Endothelial cell of umbilical vein (primary cell): ENCODE data around the gene PARN. TPM values are rescaled to one million over a fixed set of nuclear protein-coding genes. Genes with fewer than 3 reads are reported as not detected.

Experiments used
- BruUV-seq: library from RNA; stranded (reverse); fragments of 400-500 nt; replicated peaks from 2 replicates; lab custom pipeline; 2021; lab: Mats Ljungman, UMichigan
- CTCF ChIA-PET: fragments of 300-600, 350-600 bp; sonication (Branson Sonifier 250); formaldehyde crosslinking; loops from one replicate; lab custom pipeline; 2021; ENCODE audit warnings: antibody characterized with exemption, inconsistent platforms; lab: Charles Lee
- POLR2A ChIA-PET: fragments of 300-600, 350-600 bp; sonication (Branson Sonifier 250); formaldehyde crosslinking; loops from one replicate; lab custom pipeline; 2021; ENCODE audit warnings: antibody characterized with exemption, inconsistent platforms; lab: Charles Lee
- DNase-seq: peaks from one replicate; pipeline ENCODE4 v3.0.0-alpha.2; 2011; ENCODE audit warnings: low read depth, low spot score
- FAIRE-seq: peaks from 2 replicates; lab custom pipeline; 2011; peaks lifted over from hg19 to GRCh38; lab: Jason Lieb, UNC
- H2AFZ ChIP-seq: 2 replicates; pipeline ENCODE4 v1.6.0; 2012; ENCODE audit warnings: low read depth, low read length, control low read depth, inconsistent platforms
- H3K27ac ChIP-seq: 2 replicates; pipeline ENCODE4 v1.5.1; 2011; ENCODE audit warnings: low read depth, mild to moderate bottlenecking, control low read depth, low read length, moderate library complexity; ENCODE audit not compliant: insufficient read depth
- H3K27me3 ChIP-seq, 2 experiments: 2 replicates each; pipeline versions ENCODE4 v1.6.0 to v1.6.1; 2011; ENCODE audit warnings: low read length in 2 of 2, mixed read lengths in 1 of 2; ENCODE audit not compliant: control insufficient read depth in 2 of 2, insufficient read depth in 2 of 2
- H3K36me3 ChIP-seq, 2 experiments: 2 replicates in 1 of 2; 3 replicates in 1 of 2; pipeline ENCODE4 v1.5.1; 2011; ENCODE audit warnings: low read length in 2 of 2, mild to moderate bottlenecking in 1 of 2, moderate library complexity in 1 of 2; ENCODE audit not compliant: control insufficient read depth in 2 of 2, insufficient read depth in 2 of 2; ENCODE audit errors: extremely low read depth in 1 of 2
- H3K4me1 ChIP-seq: 3 replicates; pipeline ENCODE4 v1.5.1; 2011; ENCODE audit warnings: mild to moderate bottlenecking, low read length; ENCODE audit not compliant: control insufficient read depth, insufficient read depth; ENCODE audit errors: extremely low read depth
- H3K4me2 ChIP-seq: 2 replicates; pipeline ENCODE4 v1.6.1; 2011; ENCODE audit warnings: low read length, control low read depth, mixed read lengths; ENCODE audit not compliant: insufficient read depth
- H3K4me3 ChIP-seq, 3 experiments: fragments of 200-600 bp in 1 of 3; sonication (generic), shearing (Covaris generic) in 1 of 3; replicated peaks in 1 of 3; 2 replicates each; pipeline ENCODE4 v1.5.1; 2011 to 2016; ENCODE audit warnings: control low read depth in 3 of 3, low read length in 3 of 3, mild to moderate bottlenecking in 2 of 3, inconsistent platforms in 1 of 3, low read depth in 1 of 3, moderate library complexity in 1 of 3; ENCODE audit not compliant: insufficient read depth in 1 of 3
- H3K79me2 ChIP-seq: 2 replicates; pipeline ENCODE4 v1.6.0; 2012; ENCODE audit warnings: low read length, inconsistent platforms; ENCODE audit not compliant: control insufficient read depth, insufficient read depth
- H3K9ac ChIP-seq: replicated peaks from 2 replicates; pipeline ENCODE3; 2011; ENCODE audit warnings: low read length, control low read depth; ENCODE audit not compliant: insufficient read depth; ENCODE audit errors: extremely low read depth
- H3K9me1 ChIP-seq: replicated peaks from 3 replicates; pipeline ENCODE4 v1.6.0; 2011; ENCODE audit warnings: mild to moderate bottlenecking, low read length; ENCODE audit not compliant: control insufficient read depth, insufficient read depth; ENCODE audit errors: extremely low read depth
- H3K9me3 ChIP-seq: replicated peaks from 2 replicates; pipeline ENCODE4 v1.5.1; 2012; ENCODE audit warnings: low read length, inconsistent platforms; ENCODE audit not compliant: control insufficient read depth, insufficient read depth
- H4K20me1 ChIP-seq: replicated peaks from 2 replicates; pipeline ENCODE3; 2011; ENCODE audit warnings: mild to moderate bottlenecking, low read length; ENCODE audit not compliant: control insufficient read depth, insufficient read depth; ENCODE audit errors: extremely low read depth
- CTCF ChIP-seq, 2 donors: IDR thresholded peaks; 1 replicate in 1 of 2; 2 replicates in 1 of 2; pipeline ENCODE4 v1.5.1; 2011; ENCODE audit warnings: low read length in 2 of 2, mild to moderate bottlenecking in 2 of 2, moderate library complexity in 2 of 2, control low read depth in 1 of 2, inconsistent platforms in 1 of 2, low read depth in 1 of 2; ENCODE audit not compliant: insufficient read depth in 1 of 2; ENCODE audit errors: extremely low read depth in 1 of 2
- EZH2 ChIP-seq: IDR thresholded peaks from 2 replicates; pipeline ENCODE4 v1.6.1; 2012; ENCODE audit warnings: borderline replicate concordance, low read depth, mild to moderate bottlenecking, moderate library complexity, low read length, inconsistent platforms; ENCODE audit not compliant: severe bottlenecking
- FOS ChIP-seq: IDR thresholded peaks from 2 replicates; pipeline ENCODE4 v1.6.1; 2011; ENCODE audit warnings: mild to moderate bottlenecking, low read length, moderate library complexity, borderline replicate concordance; ENCODE audit not compliant: insufficient read depth
- GATA2 ChIP-seq: IDR thresholded peaks from 2 replicates; pipeline ENCODE4 v1.7.0; 2011; ENCODE audit warnings: low read depth, mild to moderate bottlenecking, moderate library complexity, mixed read lengths, low read length; ENCODE audit not compliant: insufficient read length, insufficient read depth
- JUN ChIP-seq: IDR thresholded peaks from 2 replicates; pipeline ENCODE4 v1.6.1; 2011; ENCODE audit warnings: borderline replicate concordance, low read depth; ENCODE audit not compliant: insufficient read length, insufficient read depth
- MAX ChIP-seq: IDR thresholded peaks from 2 replicates; pipeline ENCODE4 v1.6.1; 2011; ENCODE audit not compliant: insufficient read depth, insufficient read length
- MYC ChIP-seq: IDR thresholded peaks from one replicate; pipeline ENCODE4 v1.6.1; 2011; ENCODE audit warnings: mild to moderate bottlenecking, low read depth, low read length
- POLR2A ChIP-seq: IDR thresholded peaks from 2 replicates; pipeline ENCODE4 v1.6.1; 2012; ENCODE audit warnings: low read depth, mild to moderate bottlenecking, control low read depth, low read length
- POLR2AphosphoS5 ChIP-seq: IDR thresholded peaks from 2 replicates; pipeline ENCODE4 v1.6.1; 2012; ENCODE audit warnings: low read depth, mild to moderate bottlenecking, control low read depth, low read length, moderate library complexity; ENCODE audit not compliant: insufficient read depth
- dilution Hi-C: fragments of 300-500 bp; cut with MboI; formaldehyde crosslinking; loops from one replicate; pipeline ENCODE4 v1.15.0; 2019; ENCODE audit warnings: low sequenced_read_pairs; ENCODE audit not compliant: extremely low pct_ligation_motif_present
- intact Hi-C: fragments of 100-400 bp; cut with micrococcal nuclease; formaldehyde crosslinking; loops from one replicate; pipeline ENCODE4 v1.10.0; 2022
- polyA plus RNA-seq, 4 experiments: library from polyadenylated mRNA; depleted of rRNA in 3 of 4; stranded (reverse) in 3 of 4; unstranded in 1 of 4; fragments of >200 nt; gene quantifications; 2 replicates each; pipeline versions ENCODE4 v1.2.1 to v1.2.3, GENCODE V29; 2011 to 2012; ENCODE audit warnings: missing spikeins in 1 of 4
- total RNA-seq: library from RNA; stranded (reverse); gene quantifications from 2 replicates; pipeline ENCODE4 v1.2.3, GENCODE V29; 2021

PARN gene
- total and polyA plus RNA-seq, 2 donors (not counting 3 experiments of a cell fraction or from before 2014, with no cell fraction given), result 16.9 to 24.6 TPM

DNA sequence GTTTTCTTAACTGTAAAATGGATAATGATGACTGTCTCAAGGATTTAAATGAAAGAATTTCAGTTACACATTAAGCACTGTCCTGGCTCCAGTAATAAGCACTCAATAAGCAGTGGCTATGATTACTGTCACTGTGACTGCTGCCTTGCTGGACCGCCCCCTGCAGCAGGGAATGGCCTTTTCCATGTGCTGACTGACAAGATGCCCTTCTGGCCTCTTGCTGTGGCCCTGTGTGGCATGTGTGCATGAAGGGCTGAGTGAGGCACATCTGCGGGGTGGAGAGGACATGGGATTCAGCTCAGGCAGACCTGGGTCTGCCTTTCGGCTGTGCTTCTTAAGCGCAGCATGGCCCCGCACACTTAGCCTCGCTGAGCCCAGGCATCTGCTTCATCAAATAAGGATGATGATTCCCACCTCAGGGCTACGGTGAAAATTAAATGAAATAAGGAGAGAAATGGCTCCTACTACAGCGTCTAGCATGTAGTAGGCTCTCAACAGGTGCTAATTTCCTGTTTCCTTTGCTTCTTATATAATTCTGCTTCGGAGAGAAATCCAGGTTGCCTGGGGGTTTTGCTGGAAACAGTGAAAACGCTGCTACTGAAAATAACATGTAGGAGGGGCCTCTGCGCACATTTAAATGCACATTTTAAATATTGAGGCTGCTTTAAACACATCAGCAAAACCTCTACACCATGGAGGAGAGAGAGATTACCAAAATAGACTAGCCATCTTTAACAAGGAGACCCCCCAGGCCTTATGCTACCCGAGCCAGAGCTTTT, 183.9 kb downstream of the PARN start:
- no TSS peak for BruUV-seq
- intact Hi-C loops (no loop called here), dilution Hi-C loops (no loop called here)

More for the DNA sequence above, 183.9 kb downstream of the PARN start:
- DNase-seq, result no peak
- Histone ChIP-seq H3K9ac (no peak overlapping the region), H3K36me3 (no peaks in the 10 kb centered on the region), H3K4me2 (no peak overlapping the region), H4K20me1 (no peaks in the 10 kb centered on the region), H3K79me2 (no peaks in the 10 kb centered on the region), H3K9me3 (no peaks in the 10 kb centered on the region), H3K9me1 (no peaks in the 10 kb centered on the region), H3K4me3 (no peak overlapping the region), H2AFZ (no peak overlapping the region), H3K4me1 (no peaks in the 10 kb centered on the region), H3K27me3 (no peaks in the 10 kb centered on the region), H3K27ac (no peak overlapping the region)
- FAIRE-seq, result no peak
- TF ChIP-seq MAX (no peak), JUN (no peak), EZH2 (no peak), POLR2A (no peak), MYC (no peak), GATA2 (no peak), FOS (no peak), POLR2AphosphoS5 (no peak), CTCF (IDR thresholded peaks at IDR 0.05; ENCODE audit: extremely low read depth in 1 of 2, insufficient read depth in 1 of 2, low read depth in 1 of 2, low read length in 2 of 2) (no peak)
- ChIA-PET CTCF (interaction anchor here (1.3 kb wide), 1 partner anchor 12 kb away, joined by 4 read pairs; no protein-coding TSS in a partner anchor), POLR2A (no interaction called here)
